ENCODE measurements around the gene SON.
A peak's percentile ranks its signal among the peaks of the same experiment; 100 is the strongest.

SON gene

GRCh38 chr21:33554236-33554981 is 11.6 kb downstream of the SON start:
- no peak overlapping the region for H2BK5ac ChIP-seq (ENCODE audit: low read depth, low read length, poor library complexity)
- H3K14ac ChIP-seq (ENCODE audit: low read length), result no peak overlapping the region
- no peak overlapping the region for H4K8ac ChIP-seq (ENCODE audit: low read depth, low read length)
- H3K4me2 ChIP-seq (ENCODE audit: low read length), result no peak overlapping the region
- DNase-seq, result no peak
- H3K9me3 ChIP-seq (ENCODE audit: insufficient read depth, low read depth, low read length), result peaks cover 3% of the 10 kb centered on the region
- no peaks in the 10 kb centered on the region for H3K79me1 ChIP-seq (ENCODE audit: low read length)
- peak overlapping the region; percentile 56 for H3K4ac ChIP-seq (ENCODE audit: low read depth, low read length)
- WGBS (ENCODE audit: extremely low coverage, insufficient coverage, insufficient read length), result no CpG with 5 or more reads among the region's 18 CpGs
- no peak overlapping the region for H4K91ac ChIP-seq (ENCODE audit: low read depth, low read length)
- no peak overlapping the region for H3K27ac ChIP-seq (ENCODE audit: low read depth, low read length)
- peaks cover 45 to 69% of the 10 kb centered on the region in 2 experiments for H3K36me3 ChIP-seq (ENCODE audit: control insufficient read depth in 1 of 2, insufficient read depth in 2 of 2, low read length in 2 of 2)
- no peaks in the 10 kb centered on the region for H3K4me1 ChIP-seq (ENCODE audit: control insufficient read depth in 1 of 2, insufficient read depth in 2 of 2, low read length in 2 of 2)
- H3K4me3 ChIP-seq (ENCODE audit: low read depth, low read length), result no peak overlapping the region
- H3K27me3 ChIP-seq (ENCODE audit: insufficient read depth, low read length), result no peaks in the 10 kb centered on the region
- no peak overlapping the region for H3K9ac ChIP-seq (ENCODE audit: low read length)
- no peak overlapping the region for H3K18ac ChIP-seq (ENCODE audit: low read length)
- H4K12ac ChIP-seq (ENCODE audit: low read depth, low read length), result no peak overlapping the region
- H3K79me2 ChIP-seq (ENCODE audit: control insufficient read depth, insufficient read depth, low read length, poor library complexity), result peaks cover 9% of the 10 kb centered on the region
- no peak overlapping the region for H2AFZ ChIP-seq (ENCODE audit: insufficient read depth, low read length, poor library complexity)
- H3K23ac ChIP-seq (ENCODE audit: low read length), result no peak overlapping the region
- no peak overlapping the region for H2AK5ac ChIP-seq (ENCODE audit: low read length)
- no peak overlapping the region for H2BK120ac ChIP-seq (ENCODE audit: insufficient read depth, low read length, poor library complexity)
- no peak overlapping the region for H2BK12ac ChIP-seq (ENCODE audit: low read length)

- Histone ChIP-seq H2BK5ac (ENCODE audit: low read depth, low read length, poor library complexity) (no peak overlapping the region), H3K23ac (ENCODE audit: low read length) (no peak overlapping the region), H3K14ac (ENCODE audit: low read length) (no peak overlapping the region), H2AFZ (ENCODE audit: insufficient read depth, low read length, poor library complexity) (no peak overlapping the region), H2BK12ac (ENCODE audit: low read length) (no peak overlapping the region), H3K18ac (ENCODE audit: low read length) (no peak overlapping the region), H4K12ac (ENCODE audit: low read depth, low read length) (no peak overlapping the region), H3K4ac (ENCODE audit: low read depth, low read length) (no peak overlapping the region), H3K27ac (ENCODE audit: low read depth, low read length) (no peak overlapping the region), H2BK120ac (ENCODE audit: insufficient read depth, low read length, poor library complexity) (no peak overlapping the region), H3K79me2 (ENCODE audit: control insufficient read depth, insufficient read depth, low read length, poor library complexity) (peaks cover 7% of the 10 kb centered on the region), H3K4me2 (ENCODE audit: low read length) (no peak overlapping the region), H2AK5ac (ENCODE audit: low read length) (no peak overlapping the region), H3K36me3 (ENCODE audit: control insufficient read depth in 1 of 2, insufficient read depth in 2 of 2, low read length in 2 of 2) (peaks cover 44 to 67% of the 10 kb centered on the region in 2 experiments), H3K9me3 (ENCODE audit: insufficient read depth, low read depth, low read length) (peaks cover 3% of the 10 kb centered on the region), H3K27me3 (ENCODE audit: insufficient read depth, low read length) (no peaks in the 10 kb centered on the region), H3K79me1 (ENCODE audit: low read length) (no peaks in the 10 kb centered on the region), H3K4me3 (ENCODE audit: low read depth, low read length) (no peak overlapping the region), H4K8ac (ENCODE audit: low read depth, low read length) (no peak overlapping the region), H3K9ac (ENCODE audit: low read length) (no peak overlapping the region), H4K91ac (ENCODE audit: low read depth, low read length) (no peak overlapping the region), H3K4me1 (ENCODE audit: control insufficient read depth in 1 of 2, insufficient read depth in 2 of 2, low read length in 2 of 2) (no peaks in the 10 kb centered on the region)
- no peak for DNase-seq
- no CpG with 5 or more reads among the region's 32 CpGs for WGBS (ENCODE audit: extremely low coverage, insufficient coverage, insufficient read length)
Measured at GRCh38 chr21:33554982-33555344, 12.1 kb downstream of the SON start.

- Histone ChIP-seq H3K4me3 (ENCODE audit: low read depth, low read length) (no peak overlapping the region), H4K12ac (ENCODE audit: low read depth, low read length) (no peak overlapping the region), H3K23ac (ENCODE audit: low read length) (no peak overlapping the region), H2AFZ (ENCODE audit: insufficient read depth, low read length, poor library complexity) (no peak overlapping the region), H3K4me1 (ENCODE audit: control insufficient read depth in 1 of 2, insufficient read depth in 2 of 2, low read length in 2 of 2) (no peaks in the 10 kb centered on the region), H3K9me3 (ENCODE audit: insufficient read depth, low read depth, low read length) (no peaks in the 10 kb centered on the region), H3K4me2 (ENCODE audit: low read length) (no peak overlapping the region), H2BK5ac (ENCODE audit: low read depth, low read length, poor library complexity) (no peak overlapping the region), H3K4ac (ENCODE audit: low read depth, low read length) (no peak overlapping the region), H3K9ac (ENCODE audit: low read length) (no peak overlapping the region), H2AK5ac (ENCODE audit: low read length) (no peak overlapping the region), H4K8ac (ENCODE audit: low read depth, low read length) (no peak overlapping the region), H3K36me3 (ENCODE audit: control insufficient read depth in 1 of 2, insufficient read depth in 2 of 2, low read length in 2 of 2) (peaks cover 22 to 52% of the 10 kb centered on the region in 2 experiments), H4K91ac (ENCODE audit: low read depth, low read length) (no peak overlapping the region), H3K79me2 (ENCODE audit: control insufficient read depth, insufficient read depth, low read length, poor library complexity) (peaks cover 4% of the 10 kb centered on the region), H2BK120ac (ENCODE audit: insufficient read depth, low read length, poor library complexity) (no peak overlapping the region), H3K27me3 (ENCODE audit: insufficient read depth, low read length) (no peaks in the 10 kb centered on the region), H3K27ac (ENCODE audit: low read depth, low read length) (no peak overlapping the region), H3K18ac (ENCODE audit: low read length) (no peak overlapping the region), H3K14ac (ENCODE audit: low read length) (no peak overlapping the region), H2BK12ac (ENCODE audit: low read length) (no peak overlapping the region), H3K79me1 (ENCODE audit: low read length) (no peaks in the 10 kb centered on the region)
- no peak for DNase-seq
- WGBS (ENCODE audit: extremely low coverage, insufficient coverage, insufficient read length), result no CpG with 5 or more reads among the region's 19 CpGs
Measured at GRCh38 chr21:33557447-33557846, 14.6 kb downstream of the SON start.

- H3K4me1 ChIP-seq (ENCODE audit: control insufficient read depth in 1 of 2, insufficient read depth in 2 of 2, low read length in 2 of 2), result no peaks in the 10 kb centered on the region
- no peaks in the 10 kb centered on the region for H3K79me1 ChIP-seq (ENCODE audit: low read length)
- H2BK120ac ChIP-seq (ENCODE audit: insufficient read depth, low read length, poor library complexity), result no peak overlapping the region
- no peak overlapping the region for H3K4me2 ChIP-seq (ENCODE audit: low read length)
- no peak overlapping the region for H2AFZ ChIP-seq (ENCODE audit: insufficient read depth, low read length, poor library complexity)
- H4K91ac ChIP-seq (ENCODE audit: low read depth, low read length), result no peak overlapping the region
- no peak overlapping the region for H3K9ac ChIP-seq (ENCODE audit: low read length)
- WGBS (ENCODE audit: extremely low coverage, insufficient coverage, insufficient read length), result no CpG with 5 or more reads among the region's 4 CpGs
- no peak overlapping the region for H3K23ac ChIP-seq (ENCODE audit: low read length)
- no peak for DNase-seq
- no peaks in the 10 kb centered on the region for H3K27me3 ChIP-seq (ENCODE audit: insufficient read depth, low read length)
- H2BK5ac ChIP-seq (ENCODE audit: low read depth, low read length, poor library complexity), result no peak overlapping the region
- no peak overlapping the region for H3K18ac ChIP-seq (ENCODE audit: low read length)
- no peaks in the 10 kb centered on the region for H3K9me3 ChIP-seq (ENCODE audit: insufficient read depth, low read depth, low read length)
- no peaks in the 10 kb centered on the region for H3K79me2 ChIP-seq (ENCODE audit: control insufficient read depth, insufficient read depth, low read length, poor library complexity)
- H3K27ac ChIP-seq (ENCODE audit: low read depth, low read length), result no peak overlapping the region
- H3K36me3 ChIP-seq (ENCODE audit: control insufficient read depth in 1 of 2, insufficient read depth in 2 of 2, low read length in 2 of 2), result peaks cover 14 to 38% of the 10 kb centered on the region in 2 experiments
- H3K4me3 ChIP-seq (ENCODE audit: low read depth, low read length), result no peak overlapping the region
- H4K8ac ChIP-seq (ENCODE audit: low read depth, low read length), result no peak overlapping the region
- no peak overlapping the region for H2AK5ac ChIP-seq (ENCODE audit: low read length)
- no peak overlapping the region for H2BK12ac ChIP-seq (ENCODE audit: low read length)
- no peak overlapping the region for H4K12ac ChIP-seq (ENCODE audit: low read depth, low read length)
- H3K14ac ChIP-seq (ENCODE audit: low read length), result no peak overlapping the region
- H3K4ac ChIP-seq (ENCODE audit: low read depth, low read length), result no peak overlapping the region
Measured at GRCh38 chr21:33558777-33559421, 16.1 kb downstream of the SON start.
